C4-2B (cell line): ENCODE results near the gene HSBP1.

Experiments
- CTCF ChIP-seq: fragments of 450-650 bp; conservative IDR thresholded peaks from 2 replicates; pipeline ENCODE4 v1.5.1; 2017; ENCODE audit warnings: mild to moderate bottlenecking
- ZFX ChIP-seq: fragments of 450-650 bp; IDR thresholded peaks from 2 replicates; pipeline ENCODE4 v1.6.1; 2017

- TF ChIP-seq CTCF (no peak), ZFX (no peak)
Measured at GRCh38 chr16:83772806-83773205, 35.0 kb upstream of the HSBP1 start.
